ENCODE measurements around the gene FBXO33.

FBXO33 gene

DNA sequence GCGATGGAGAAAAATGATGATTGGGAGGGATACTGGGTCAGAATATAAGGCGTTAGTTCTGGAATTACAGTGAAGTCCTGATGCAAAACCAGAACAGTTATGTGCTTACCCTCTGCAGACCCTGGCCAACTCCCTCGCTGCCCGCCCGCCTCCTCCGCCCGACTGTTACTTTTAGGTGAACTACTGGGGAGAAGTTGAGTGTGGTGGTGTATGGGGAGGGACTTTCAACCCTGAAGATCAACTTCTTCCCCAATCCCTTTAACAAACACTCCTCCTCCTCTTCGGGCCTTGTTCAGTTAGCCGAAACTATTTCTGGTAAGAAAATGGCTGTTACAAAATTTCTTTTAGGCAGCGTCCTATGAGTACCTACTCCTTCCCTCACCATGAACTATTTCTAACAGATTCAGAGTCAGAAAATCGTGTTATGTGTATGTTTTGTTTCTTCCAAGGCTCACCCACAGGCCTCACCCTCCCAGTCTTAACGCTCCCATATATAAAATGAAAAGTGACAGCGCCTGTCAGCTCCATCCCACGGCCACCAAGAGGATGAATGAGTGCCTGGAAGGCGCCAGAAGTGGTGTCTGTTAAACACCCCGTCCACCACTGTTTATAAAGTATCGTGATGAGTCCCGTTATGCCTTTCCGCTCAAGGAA lies 1.3 kb downstream of the FBXO33 start:
- no peak for DNase-seq

DNA sequence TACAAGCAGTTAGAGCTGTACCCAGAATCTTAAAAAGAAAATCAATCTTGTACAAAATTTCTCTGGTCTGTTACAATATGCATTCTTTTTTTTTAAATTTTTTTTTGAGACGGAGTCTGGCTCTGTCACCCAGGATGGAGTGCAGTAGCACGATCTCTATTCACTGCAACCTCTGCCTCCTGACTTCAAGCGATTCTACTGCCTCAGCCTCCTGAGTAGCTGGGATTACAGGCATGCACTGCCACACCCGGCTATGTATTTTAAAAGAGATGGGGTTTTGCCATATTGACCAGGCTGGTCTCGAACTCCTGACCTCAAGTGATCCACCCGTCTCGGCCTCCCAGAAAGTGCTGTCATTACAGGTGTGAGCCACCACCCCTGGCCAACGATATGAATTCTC lies 4.1 kb downstream of the FBXO33 start:
- DNase-seq: no peak

DNA sequence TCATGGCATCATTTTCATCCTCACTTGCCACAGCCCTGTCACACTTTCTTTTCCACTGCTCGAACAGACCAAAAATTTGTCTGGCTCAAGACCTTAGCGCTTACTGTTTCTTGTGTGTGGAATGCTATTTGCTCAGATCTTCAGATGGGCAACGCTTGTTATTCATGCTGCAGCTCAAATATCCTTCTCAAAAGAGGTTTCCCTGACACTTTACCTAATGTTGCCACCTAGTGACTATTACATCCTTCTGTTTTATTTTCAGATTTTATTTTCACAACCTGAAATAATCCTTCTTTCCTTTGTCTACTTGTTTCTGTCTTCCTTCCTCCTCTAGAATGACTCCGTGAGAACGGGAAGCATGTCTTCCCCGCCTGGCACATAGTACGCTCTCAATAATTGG lies 5.6 kb downstream of the FBXO33 start:
- no peak for DNase-seq

GRCh38 chr14:39425947-39426346 lies 6.3 kb downstream of the FBXO33 start:
- no peak for DNase-seq

GRCh38 chr14:39423793-39424192 lies 8.4 kb downstream of the FBXO33 start:
- DNase-seq: no peak

DNA sequence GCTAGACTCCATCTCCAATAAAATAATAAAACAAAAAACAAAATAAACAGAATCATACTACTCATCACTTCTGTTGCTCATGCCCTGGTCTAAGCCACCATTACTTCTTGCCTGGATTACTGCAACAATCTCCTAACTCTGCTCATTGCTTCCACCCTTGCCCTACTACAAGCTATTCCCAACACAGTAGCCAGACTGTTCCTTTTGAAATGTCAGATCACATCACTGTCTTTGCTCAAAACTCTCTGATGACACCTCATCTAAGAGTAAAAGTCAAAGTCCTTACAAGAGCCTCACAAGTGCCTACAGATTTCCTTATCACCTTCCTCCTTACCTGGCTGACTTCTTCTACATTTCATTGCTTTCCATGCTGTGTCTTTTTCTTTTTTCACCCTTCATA lies 10.0 kb downstream of the FBXO33 start:
- no peak for DNase-seq

DNA sequence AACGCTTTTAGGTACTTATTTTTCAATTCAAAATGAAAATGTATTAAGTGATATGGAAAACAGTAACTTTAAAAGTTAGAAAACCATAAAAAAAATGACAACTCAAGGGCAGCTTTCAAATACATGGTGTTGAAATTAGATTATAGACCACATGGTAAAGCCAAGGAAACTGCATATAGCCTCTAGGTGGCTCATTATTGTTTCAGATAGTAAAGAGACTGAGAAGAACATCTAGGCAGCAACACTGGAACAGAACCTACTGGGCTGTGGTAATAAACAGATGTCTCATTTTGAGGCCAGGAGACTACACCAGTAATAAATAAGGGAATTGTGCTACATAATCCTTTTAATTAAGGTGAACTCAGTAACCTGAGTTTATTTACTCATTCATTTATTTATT lies 13.0 kb downstream of the FBXO33 start:
- no peak for DNase-seq

DNA sequence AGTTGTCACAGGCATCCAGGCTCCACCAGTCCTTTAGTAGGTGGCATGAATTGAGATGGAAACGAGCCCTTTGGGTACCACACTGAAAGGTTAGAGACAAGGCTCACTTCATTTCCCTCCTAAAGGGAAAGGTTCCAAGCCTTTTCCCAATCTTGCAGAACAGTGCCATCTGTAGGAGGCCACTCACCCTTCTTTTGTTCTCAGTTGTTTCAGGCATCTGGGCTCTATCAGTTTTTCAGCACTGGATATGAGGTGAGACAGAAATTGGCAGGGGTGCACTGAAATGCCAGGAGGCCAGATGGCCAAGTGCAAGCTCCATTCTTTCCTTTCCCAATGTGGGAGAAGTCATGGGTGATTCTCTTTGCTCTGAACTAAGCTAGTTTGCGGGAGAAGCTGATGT lies 15.2 kb downstream of the FBXO33 start:
- no peak for DNase-seq

DNA sequence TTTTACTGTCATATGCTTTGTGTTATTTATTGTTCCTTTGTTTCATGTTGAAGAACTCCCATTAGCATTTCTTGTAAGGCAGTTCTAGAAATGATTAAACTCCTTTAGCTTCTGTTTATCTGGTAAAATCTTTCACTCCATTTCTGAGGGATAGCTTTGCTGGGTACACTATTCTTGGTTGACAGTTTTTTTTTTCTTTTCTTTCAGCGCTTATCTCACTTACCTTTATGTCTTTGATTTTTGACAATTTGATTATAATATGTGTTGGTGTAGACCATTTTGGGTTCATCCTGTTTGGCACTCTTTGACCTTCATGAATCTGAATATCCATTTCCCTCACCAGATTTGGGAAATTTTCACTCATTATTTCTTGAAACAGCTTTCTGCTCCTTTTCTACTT lies 16.2 kb downstream of the FBXO33 start:
- DNase-seq: no peak

- no peak for DNase-seq
Observed at GRCh38 chr14:39406560-39406959, 25.7 kb downstream of the FBXO33 start.

- no peak for DNase-seq
Observed at GRCh38 chr14:39398382-39398781, 33.9 kb downstream of the FBXO33 start.

GRCh38 chr14:39396448-39396847 lies 35.8 kb downstream of the FBXO33 start:
- no peak for DNase-seq

DNA sequence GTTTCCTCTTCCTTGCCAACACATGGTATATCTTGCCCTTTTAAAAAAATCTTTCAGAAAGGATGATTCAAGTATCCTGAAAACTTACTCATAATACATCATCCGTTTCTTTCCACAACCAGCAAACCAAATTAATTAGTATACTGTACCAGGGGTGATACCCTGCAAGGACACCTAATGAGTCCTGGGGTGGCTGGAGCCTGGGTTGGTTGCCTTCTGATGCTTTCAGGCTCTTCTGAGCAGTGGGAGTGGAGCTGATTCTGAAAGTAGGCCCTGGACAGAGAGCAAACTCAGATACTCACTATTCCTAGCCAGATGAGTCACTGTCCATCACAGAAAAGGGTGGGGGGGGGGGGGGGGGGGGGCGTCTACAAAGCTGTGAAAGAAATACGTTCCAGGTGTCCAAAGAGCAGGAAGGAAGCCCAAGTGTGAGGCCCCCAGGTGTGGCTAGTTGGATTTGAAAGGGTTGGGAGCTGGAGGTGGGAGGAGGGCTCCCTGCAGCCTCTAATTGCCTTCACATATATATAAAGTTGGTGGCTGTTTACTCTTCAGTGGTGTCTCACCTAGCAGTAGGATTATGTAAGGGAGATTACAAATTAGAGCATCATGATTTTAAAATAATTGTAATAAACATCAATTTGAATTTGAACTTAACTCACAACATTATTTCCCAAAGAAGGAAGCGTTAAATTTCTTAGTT lies 36.5 kb downstream of the FBXO33 start:
- DNase-seq: no peak

DNA sequence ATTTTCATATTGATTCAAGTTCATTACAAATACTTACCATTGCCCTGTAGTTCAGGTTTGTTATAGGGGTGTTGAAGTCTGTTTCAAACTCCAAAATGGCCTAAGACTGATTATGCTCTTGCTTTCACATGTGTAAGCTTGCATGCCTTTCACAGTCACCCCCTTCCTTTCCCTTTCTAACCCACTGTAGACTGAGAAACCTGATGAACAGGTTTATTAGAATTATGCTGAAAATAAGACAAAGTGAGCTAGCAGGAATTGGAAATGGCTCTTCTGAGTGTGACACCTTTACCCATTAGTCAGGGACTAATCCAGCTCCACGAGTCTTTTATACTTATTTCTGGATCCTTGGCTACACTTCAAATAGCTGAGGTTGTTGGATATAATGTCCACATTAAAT lies 38.9 kb downstream of the FBXO33 start:
- no peak for DNase-seq

DNA sequence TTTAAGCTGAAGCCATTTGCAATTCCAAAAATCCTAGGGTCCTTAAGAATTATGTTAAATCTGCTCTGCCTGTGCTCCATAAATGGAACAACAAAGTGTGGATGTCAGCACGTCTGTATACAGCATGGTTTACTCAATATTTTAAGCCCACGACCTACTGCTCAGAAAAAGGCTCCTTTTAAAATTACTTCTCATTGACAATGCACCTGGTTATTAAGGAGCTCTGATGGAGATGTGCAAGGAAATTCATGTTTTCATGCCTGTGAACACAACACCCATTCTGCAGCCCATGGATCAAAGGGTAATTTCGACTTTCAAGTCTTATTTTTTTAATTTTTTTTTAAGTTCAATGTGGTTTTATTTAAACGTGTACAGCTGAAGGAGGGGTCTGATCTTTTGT lies 48.1 kb downstream of the FBXO33 start:
- no peak for DNase-seq

- no peak for DNase-seq
Observed at GRCh38 chr14:39383741-39384140, 48.5 kb downstream of the FBXO33 start.

- no peak for DNase-seq
Observed at GRCh38 chr14:39383026-39383660, 49.1 kb downstream of the FBXO33 start.

GRCh38 chr14:39382463-39382862 lies 49.8 kb downstream of the FBXO33 start:
- DNase-seq: no peak

DNA sequence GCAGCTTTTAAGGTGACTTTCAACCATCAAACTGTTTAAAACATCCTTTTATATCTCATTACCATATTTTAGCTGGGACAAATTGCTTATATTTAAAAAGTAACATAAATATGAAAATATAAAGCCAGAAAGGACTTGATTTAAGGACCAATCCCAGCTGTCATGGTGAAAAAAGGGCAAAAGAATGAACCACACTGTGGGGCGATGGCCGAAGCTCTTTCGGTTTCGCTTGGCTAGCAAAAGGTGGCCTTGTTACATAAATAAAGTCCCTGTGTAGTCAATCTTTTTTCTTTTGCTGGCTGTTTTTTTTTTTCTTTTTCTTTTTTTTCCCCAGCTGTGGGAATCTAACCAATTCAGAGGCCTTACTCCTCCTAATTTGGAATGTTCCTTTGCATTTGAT lies 50.9 kb downstream of the FBXO33 start:
- no peak for DNase-seq

DNA sequence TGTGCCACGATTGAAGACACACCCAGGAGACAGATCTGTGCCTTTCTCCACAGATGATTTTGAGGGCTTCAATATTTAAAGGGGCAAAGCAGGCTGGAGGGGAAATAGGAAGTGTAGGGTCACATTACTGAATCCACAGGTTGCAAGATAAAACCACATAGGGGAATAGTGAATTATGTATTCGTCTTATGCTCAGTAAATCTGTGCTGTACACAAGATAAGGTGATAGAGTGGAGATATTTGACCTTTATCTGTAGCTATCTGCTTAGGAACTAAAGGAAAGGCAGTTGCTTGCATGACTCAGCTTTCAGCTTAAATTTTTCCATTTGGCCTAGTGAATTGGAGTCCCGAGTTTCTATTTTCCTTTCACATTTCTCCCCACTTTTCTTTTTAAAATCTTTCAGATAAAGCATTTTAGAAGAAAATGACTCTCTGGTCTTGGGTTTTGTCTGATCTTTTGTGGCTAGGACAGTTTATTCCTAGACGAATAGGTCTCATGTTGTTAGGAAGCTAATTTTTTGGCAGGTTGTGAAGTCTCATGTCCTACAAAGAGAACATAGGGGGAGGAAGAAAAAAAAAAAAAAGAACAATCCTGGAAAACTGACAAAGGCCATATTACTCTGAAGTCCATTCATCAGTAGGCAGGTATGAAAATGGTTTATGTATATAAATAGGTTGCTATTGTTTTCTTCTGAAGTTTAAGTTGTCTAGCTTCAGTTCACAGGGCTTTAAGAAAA lies 55.4 kb downstream of the FBXO33 start:
- DNase-seq: no peak

DNA sequence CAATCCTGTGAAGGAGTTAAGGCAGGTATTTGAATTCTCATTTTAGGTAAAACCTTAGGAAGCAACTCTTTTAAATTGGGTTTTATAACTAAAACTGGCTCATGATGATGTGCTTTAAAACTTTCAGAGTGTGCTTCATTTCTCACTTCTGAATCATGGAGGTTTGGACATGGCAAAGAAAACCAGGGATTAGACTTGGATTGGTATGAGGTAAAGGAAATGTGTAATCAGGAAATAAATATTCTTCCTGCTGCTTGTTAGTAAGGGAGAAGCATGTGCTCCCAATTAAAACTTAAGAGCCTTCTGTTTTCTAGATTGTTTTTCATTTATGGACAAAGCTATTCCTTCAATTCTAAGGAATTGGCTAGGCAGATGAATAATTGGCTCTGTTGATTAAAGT lies 57.4 kb downstream of the FBXO33 start:
- no peak for DNase-seq

GRCh38 chr14:39372656-39373055 lies 59.6 kb downstream of the FBXO33 start:
- DNase-seq: no peak

- no peak for DNase-seq
Observed at GRCh38 chr14:39370415-39370814, 61.8 kb downstream of the FBXO33 start.

- DNase-seq: no peak
Observed at GRCh38 chr14:39369029-39369428, 63.2 kb downstream of the FBXO33 start.
